Measurements from ENCODE around the gene CT45A8.
"Not testable (repeated sequence)": the region's sequence is repeated elsewhere in the genome, so short reads cannot be mapped to it uniquely, and the experiment has no call there.

Gene CT45A8

DNA sequence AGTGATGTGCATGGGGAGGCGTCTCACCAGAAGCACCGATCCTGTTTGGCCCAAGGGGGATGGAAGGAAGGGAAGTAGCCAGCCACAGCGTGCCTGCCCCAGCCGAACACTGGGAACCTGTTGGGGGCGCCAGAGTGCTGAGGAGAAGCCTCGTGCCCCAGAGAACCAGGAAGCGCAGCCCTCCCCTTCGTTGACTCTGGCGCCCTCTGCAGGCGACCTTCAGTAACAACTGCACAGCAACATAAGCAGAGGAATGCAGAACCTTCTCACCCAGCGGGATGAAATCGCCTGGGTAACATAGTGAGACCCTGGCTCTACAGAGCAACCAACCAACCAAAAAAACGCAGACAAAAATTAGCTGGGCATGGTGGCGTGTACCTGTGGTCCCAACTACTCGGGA is 34.6 kb upstream of the CT45A8 start:
- H3K18ac ChIP-seq (ENCODE audit: low read length); H4K8ac ChIP-seq (ENCODE audit: low read depth, low read length); H3K4me1 ChIP-seq (ENCODE audit: control insufficient read depth in 1 of 2, insufficient read depth in 2 of 2, low read length in 2 of 2); H3K4ac ChIP-seq (ENCODE audit: low read depth, low read length); H3K27me3 ChIP-seq (ENCODE audit: insufficient read depth, low read length); H2BK5ac ChIP-seq (ENCODE audit: low read depth, low read length, poor library complexity); H2AFZ ChIP-seq (ENCODE audit: insufficient read depth, low read length, poor library complexity); H3K23ac ChIP-seq (ENCODE audit: low read length); H3K79me2 ChIP-seq (ENCODE audit: control insufficient read depth, insufficient read depth, low read length, poor library complexity); H2BK120ac ChIP-seq (ENCODE audit: insufficient read depth, low read length, poor library complexity); H3K14ac ChIP-seq (ENCODE audit: low read length); H3K9ac ChIP-seq (ENCODE audit: low read length); H3K4me3 ChIP-seq (ENCODE audit: low read depth, low read length); H2AK5ac ChIP-seq (ENCODE audit: low read length); H3K36me3 ChIP-seq (ENCODE audit: control insufficient read depth in 1 of 2, insufficient read depth in 2 of 2, low read length in 2 of 2); H4K91ac ChIP-seq (ENCODE audit: low read depth, low read length); H2BK12ac ChIP-seq (ENCODE audit: low read length); H4K12ac ChIP-seq (ENCODE audit: low read depth, low read length); DNase-seq; H3K79me1 ChIP-seq (ENCODE audit: low read length); H3K27ac ChIP-seq (ENCODE audit: low read depth, low read length); H3K4me2 ChIP-seq (ENCODE audit: low read length): not testable (repeated sequence)
- WGBS (ENCODE audit: extremely low coverage, insufficient coverage, insufficient read length) = no CpG with 5 or more reads among the region's 15 CpGs
- H3K9me3 ChIP-seq (ENCODE audit: insufficient read depth, low read depth, low read length) = peaks cover 11% of the 10 kb centered on the region

DNA sequence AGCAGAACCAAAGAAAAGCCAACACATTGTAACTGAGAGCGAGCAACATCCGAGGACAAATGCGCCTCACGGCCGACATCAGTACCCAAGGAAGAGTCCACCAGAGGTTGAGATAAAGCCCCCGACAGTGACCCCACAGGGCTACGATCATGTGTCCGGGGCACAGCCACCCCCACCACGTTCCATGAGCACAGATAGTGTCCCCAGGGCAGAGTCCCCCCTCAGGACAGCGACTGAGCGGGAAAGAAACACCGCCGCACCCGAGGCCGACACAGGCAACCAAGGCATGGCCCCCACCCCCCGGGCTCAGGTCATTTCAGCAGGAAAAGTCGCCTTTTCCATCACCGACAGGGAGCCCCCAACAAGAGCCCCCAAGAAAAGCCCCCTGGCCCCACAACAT is 33.9 kb upstream of the CT45A8 start:
- no CpG with 5 or more reads among the region's 18 CpGs for WGBS (ENCODE audit: extremely low coverage, insufficient coverage, insufficient read length)
- not testable (repeated sequence) for H3K4me2 ChIP-seq (ENCODE audit: low read length); H4K91ac ChIP-seq (ENCODE audit: low read depth, low read length); H3K27me3 ChIP-seq (ENCODE audit: insufficient read depth, low read length); H3K4ac ChIP-seq (ENCODE audit: low read depth, low read length); H3K79me1 ChIP-seq (ENCODE audit: low read length); H3K9ac ChIP-seq (ENCODE audit: low read length); H4K8ac ChIP-seq (ENCODE audit: low read depth, low read length); H3K23ac ChIP-seq (ENCODE audit: low read length); H3K4me3 ChIP-seq (ENCODE audit: low read depth, low read length); H2BK120ac ChIP-seq (ENCODE audit: insufficient read depth, low read length, poor library complexity); H2BK12ac ChIP-seq (ENCODE audit: low read length); H2AFZ ChIP-seq (ENCODE audit: insufficient read depth, low read length, poor library complexity); H3K9me3 ChIP-seq (ENCODE audit: insufficient read depth, low read depth, low read length); H3K36me3 ChIP-seq (ENCODE audit: control insufficient read depth in 1 of 2, insufficient read depth in 2 of 2, low read length in 2 of 2); H4K12ac ChIP-seq (ENCODE audit: low read depth, low read length); DNase-seq; H3K79me2 ChIP-seq (ENCODE audit: control insufficient read depth, insufficient read depth, low read length, poor library complexity); H3K14ac ChIP-seq (ENCODE audit: low read length); H3K4me1 ChIP-seq (ENCODE audit: control insufficient read depth in 1 of 2, insufficient read depth in 2 of 2, low read length in 2 of 2); H2BK5ac ChIP-seq (ENCODE audit: low read depth, low read length, poor library complexity); H3K18ac ChIP-seq (ENCODE audit: low read length); H2AK5ac ChIP-seq (ENCODE audit: low read length); H3K27ac ChIP-seq (ENCODE audit: low read depth, low read length)

- not testable (repeated sequence) for H3K23ac ChIP-seq (ENCODE audit: low read length); H4K91ac ChIP-seq (ENCODE audit: low read depth, low read length); H3K4me3 ChIP-seq (ENCODE audit: low read depth, low read length); H3K14ac ChIP-seq (ENCODE audit: low read length); H2BK5ac ChIP-seq (ENCODE audit: low read depth, low read length, poor library complexity); H3K9me3 ChIP-seq (ENCODE audit: insufficient read depth, low read depth, low read length); H2AFZ ChIP-seq (ENCODE audit: insufficient read depth, low read length, poor library complexity); H3K4ac ChIP-seq (ENCODE audit: low read depth, low read length); H3K4me2 ChIP-seq (ENCODE audit: low read length); H2BK120ac ChIP-seq (ENCODE audit: insufficient read depth, low read length, poor library complexity); H3K27ac ChIP-seq (ENCODE audit: low read depth, low read length); H2AK5ac ChIP-seq (ENCODE audit: low read length); H3K9ac ChIP-seq (ENCODE audit: low read length); H4K12ac ChIP-seq (ENCODE audit: low read depth, low read length); H2BK12ac ChIP-seq (ENCODE audit: low read length); H3K18ac ChIP-seq (ENCODE audit: low read length); H3K36me3 ChIP-seq (ENCODE audit: control insufficient read depth in 1 of 2, insufficient read depth in 2 of 2, low read length in 2 of 2); H3K79me2 ChIP-seq (ENCODE audit: control insufficient read depth, insufficient read depth, low read length, poor library complexity); H3K4me1 ChIP-seq (ENCODE audit: control insufficient read depth in 1 of 2, insufficient read depth in 2 of 2, low read length in 2 of 2); DNase-seq; H3K79me1 ChIP-seq (ENCODE audit: low read length); H4K8ac ChIP-seq (ENCODE audit: low read depth, low read length); H3K27me3 ChIP-seq (ENCODE audit: insufficient read depth, low read length)
- WGBS (ENCODE audit: extremely low coverage, insufficient coverage, insufficient read length) = no CpG with 5 or more reads among the region's 5 CpGs
These were observed 28.4 kb upstream of the CT45A8 start for GRCh38 chrX:135882741-135883140.

- not testable (repeated sequence) for H4K8ac ChIP-seq (ENCODE audit: low read depth, low read length); H3K79me2 ChIP-seq (ENCODE audit: control insufficient read depth, insufficient read depth, low read length, poor library complexity); H3K27me3 ChIP-seq (ENCODE audit: insufficient read depth, low read length); H4K12ac ChIP-seq (ENCODE audit: low read depth, low read length); H3K4me2 ChIP-seq (ENCODE audit: low read length); H4K91ac ChIP-seq (ENCODE audit: low read depth, low read length); DNase-seq; H2AFZ ChIP-seq (ENCODE audit: insufficient read depth, low read length, poor library complexity); H3K9me3 ChIP-seq (ENCODE audit: insufficient read depth, low read depth, low read length); H3K36me3 ChIP-seq (ENCODE audit: control insufficient read depth in 1 of 2, insufficient read depth in 2 of 2, low read length in 2 of 2); H3K4me3 ChIP-seq (ENCODE audit: low read depth, low read length); H3K4ac ChIP-seq (ENCODE audit: low read depth, low read length); H3K18ac ChIP-seq (ENCODE audit: low read length); H3K9ac ChIP-seq (ENCODE audit: low read length); H3K14ac ChIP-seq (ENCODE audit: low read length); H2BK5ac ChIP-seq (ENCODE audit: low read depth, low read length, poor library complexity); H3K4me1 ChIP-seq (ENCODE audit: control insufficient read depth in 1 of 2, insufficient read depth in 2 of 2, low read length in 2 of 2); H3K27ac ChIP-seq (ENCODE audit: low read depth, low read length); H2BK120ac ChIP-seq (ENCODE audit: insufficient read depth, low read length, poor library complexity); H2BK12ac ChIP-seq (ENCODE audit: low read length); H3K79me1 ChIP-seq (ENCODE audit: low read length); H3K23ac ChIP-seq (ENCODE audit: low read length); H2AK5ac ChIP-seq (ENCODE audit: low read length)
- no CpG with 5 or more reads among the region's 17 CpGs for WGBS (ENCODE audit: extremely low coverage, insufficient coverage, insufficient read length)
These were observed 17.4 kb upstream of the CT45A8 start, which contains the start of gene CT45A9 for GRCh38 chrX:135871712-135872111. Gene CT45A9, minus strand, starts transcription at chrX:135871812. Its CDS starts 3,751 bp downstream, at chrX:135868061.
